GM12865 (cell line): ENCODE results near the gene SLC35B3.
"Not testable (repeated sequence)": the region's sequence is repeated elsewhere in the genome, so short reads cannot be mapped to it uniquely, and the experiment has no call there.

Experiments used
- DNase-seq: peaks from one replicate; pipeline ENCODE4 v3.0.0; 2010; ENCODE audit warnings: low read depth
- H3K4me3 ChIP-seq: 2 replicates; pipeline ENCODE4 v1.5.1; 2011; ENCODE audit warnings: mild to moderate bottlenecking, low read depth, low read length, control low read depth
- CTCF ChIP-seq: IDR thresholded peaks from 2 replicates; pipeline ENCODE4 v1.5.1; 2011; ENCODE audit warnings: low read length, control low read depth, low read depth, inconsistent platforms; ENCODE audit not compliant: insufficient read depth; ENCODE audit errors: missing control alignments

The SLC35B3 gene

GRCh38 chr6:8437813-8438212 is 2.5 kb upstream of the SLC35B3 start:
- DNase-seq: no peak
- no peak for TF ChIP-seq CTCF
- no peak overlapping the region for H3K4me3 ChIP-seq

GRCh38 chr6:8436966-8437365 is 1.6 kb upstream of the SLC35B3 start:
- no peak for TF ChIP-seq CTCF
- no peak overlapping the region for H3K4me3 ChIP-seq
- DNase-seq: no peak

GRCh38 chr6:8435845-8436168 is 462 bp upstream of the SLC35B3 start:
- no peak for DNase-seq

GRCh38 chr6:8434727-8435092 is 635 bp downstream of the SLC35B3 start:
- no peak for DNase-seq
- TF ChIP-seq CTCF: no peak
- peak overlapping the region; percentile 69 for H3K4me3 ChIP-seq

More at GRCh38 chr6:8435845-8436168, 462 bp upstream of the SLC35B3 start:
- no peak for TF ChIP-seq CTCF
- H3K4me3 ChIP-seq: peak overlapping the region; percentile 69

- H3K4me3 ChIP-seq: no peak overlapping the region
- TF ChIP-seq CTCF: no peak
- no peak for DNase-seq
Observed at GRCh38 chr6:8432614-8433013, 2.7 kb downstream of the SLC35B3 start.

- no peak for TF ChIP-seq CTCF
Observed at GRCh38 chr6:8429821-8430220, 5.5 kb downstream of the SLC35B3 start.

GRCh38 chr6:8426544-8426943 is 8.8 kb downstream of the SLC35B3 start:
- H3K4me3 ChIP-seq, DNase-seq: not testable (repeated sequence)

More at GRCh38 chr6:8429821-8430220, 5.5 kb downstream of the SLC35B3 start:
- no peak overlapping the region for H3K4me3 ChIP-seq
- no peak for DNase-seq
